Body of pancreas (tissue), 4 donors: ENCODE measurements around the gene CCT8L2. TPM values are rescaled to one million over a fixed set of nuclear protein-coding genes. Genes with fewer than 3 reads are reported as not detected.
"Not testable (repeated sequence)": the region's sequence is repeated elsewhere in the genome, so short reads cannot be mapped to it uniquely, and the experiment has no call there.

ENCODE experiments used
- ATAC-seq: fragments of 150-250 bp; one replicate; pipeline ENCODE4 v1.9.1; 2016
- DNase-seq, 4 donors: peaks; one replicate each; pipeline ENCODE4 v3.0.0-alpha.2; 2019
- H3K27ac ChIP-seq, 4 donors: fragments of 200-600 bp; sonication (generic); 1 replicate in 3 of 4; 2 replicates in 1 of 4; pipeline versions ENCODE4 v1.5.1 to v1.6.1; 2016 to 2019; ENCODE audit warnings: mild to moderate bottlenecking in 1 of 4, mixed read lengths in 1 of 4, moderate library complexity in 1 of 4
- H3K27me3 ChIP-seq, 2 donors: fragments of 200-600 bp; sonication (generic); one replicate each; pipeline ENCODE4 v1.6.0; 2016; ENCODE audit warnings: mild to moderate bottlenecking in 1 of 2
- H3K36me3 ChIP-seq, 2 donors: fragments of 200-600 bp; sonication (generic); replicated peaks in 1 of 2; 2 replicates each; pipeline ENCODE4 v1.5.1; 2016; ENCODE audit warnings: low read depth in 2 of 2; ENCODE audit not compliant: insufficient read depth in 1 of 2
- H3K4me1 ChIP-seq: fragments of 200-600 bp; sonication (generic); one replicate; pipeline ENCODE4 v1.6.0; 2016
- H3K4me3 ChIP-seq, 2 donors: fragments of 200-600 bp; sonication (generic); 1 replicate in 1 of 2; 2 replicates in 1 of 2; pipeline ENCODE4 v1.5.1; 2016 to 2019
- H3K9me3 ChIP-seq, 3 donors: fragments of 200-600 bp; sonication (generic); 1 replicate in 2 of 3; 2 replicates in 1 of 3; pipeline ENCODE4 v1.5.1; 2016
- POLR2A ChIP-seq, 3 donors: fragments of 450-650 bp; IDR thresholded peaks; one replicate each; pipeline ENCODE4 v1.6.1; 2016; ENCODE audit warnings: antibody characterized with exemption in 3 of 3, mild to moderate bottlenecking in 2 of 3
- WGBS, 2 donors: methylation state at CpG; one replicate each; pipeline ENCODE4 v1.1.5; 2017; 5-methylcytosine and 5-hydroxymethylcytosine counted together
- intact Hi-C: fragments of 100-400 bp; cut with DNase I; formaldehyde crosslinking; loops from one replicate; pipeline ENCODE4 v1.15.1; 2023
- total RNA-seq, 2 donors: library from RNA; depleted of rRNA; stranded (reverse); fragments of >200 nt; gene quantifications; one replicate each; pipeline ENCODE4 v1.1.0, GENCODE V29; 2016
- TF ChIP-seq, protein P1 (sequence below), 7 experiments: fragments of 450-650 bp in 4 of 7; fragments of 200-600 bp in 3 of 7; sonication (generic) in 3 of 7; IDR thresholded peaks; one replicate each; pipeline ENCODE4 v1.5.1; 2016 to 2019; ENCODE audit warnings: antibody characterized with exemption in 7 of 7

CCT8L2 gene
- total RNA-seq, 2 donors from 2014 or later: not detected

DNA sequence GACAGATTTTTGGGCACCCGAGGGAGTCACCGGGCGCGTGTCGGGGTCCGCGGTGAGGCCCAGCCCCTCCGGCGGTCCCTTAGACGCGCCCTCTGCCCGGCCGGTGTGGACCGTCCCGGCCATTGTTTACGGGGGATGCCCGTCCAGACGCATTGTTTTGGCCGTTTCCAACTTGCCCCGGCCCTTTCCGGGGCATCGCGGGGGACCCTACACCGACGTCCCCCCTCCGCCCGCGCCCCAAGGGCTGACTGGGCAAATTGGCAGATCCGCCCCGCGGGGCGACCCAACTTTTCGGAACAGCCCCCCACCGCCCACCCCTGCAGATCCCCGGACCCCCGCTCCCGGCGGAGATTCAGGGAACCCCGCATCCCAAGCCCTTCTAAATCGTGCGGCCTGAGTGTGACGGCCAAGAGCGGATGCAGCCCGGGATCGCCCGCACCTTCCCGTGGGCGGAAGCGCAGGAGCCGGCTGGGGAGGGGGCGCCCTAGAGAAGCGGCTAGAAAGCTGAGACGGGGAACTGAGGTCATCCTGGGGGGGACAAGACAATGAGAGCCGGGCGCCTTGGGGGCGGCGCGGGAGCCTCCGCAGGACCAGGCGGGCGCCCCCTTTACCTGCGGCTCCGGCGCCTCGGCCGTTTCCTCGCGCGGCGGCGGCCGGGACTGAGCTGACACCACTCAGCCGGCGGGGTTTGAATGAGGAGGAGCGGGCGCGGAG is 17.1 kb upstream of the CCT8L2 start:
- TF ChIP-seq POLR2A (IDR thresholded peaks at IDR 0.05): no peak
- TF ChIP-seq, protein P1, sequence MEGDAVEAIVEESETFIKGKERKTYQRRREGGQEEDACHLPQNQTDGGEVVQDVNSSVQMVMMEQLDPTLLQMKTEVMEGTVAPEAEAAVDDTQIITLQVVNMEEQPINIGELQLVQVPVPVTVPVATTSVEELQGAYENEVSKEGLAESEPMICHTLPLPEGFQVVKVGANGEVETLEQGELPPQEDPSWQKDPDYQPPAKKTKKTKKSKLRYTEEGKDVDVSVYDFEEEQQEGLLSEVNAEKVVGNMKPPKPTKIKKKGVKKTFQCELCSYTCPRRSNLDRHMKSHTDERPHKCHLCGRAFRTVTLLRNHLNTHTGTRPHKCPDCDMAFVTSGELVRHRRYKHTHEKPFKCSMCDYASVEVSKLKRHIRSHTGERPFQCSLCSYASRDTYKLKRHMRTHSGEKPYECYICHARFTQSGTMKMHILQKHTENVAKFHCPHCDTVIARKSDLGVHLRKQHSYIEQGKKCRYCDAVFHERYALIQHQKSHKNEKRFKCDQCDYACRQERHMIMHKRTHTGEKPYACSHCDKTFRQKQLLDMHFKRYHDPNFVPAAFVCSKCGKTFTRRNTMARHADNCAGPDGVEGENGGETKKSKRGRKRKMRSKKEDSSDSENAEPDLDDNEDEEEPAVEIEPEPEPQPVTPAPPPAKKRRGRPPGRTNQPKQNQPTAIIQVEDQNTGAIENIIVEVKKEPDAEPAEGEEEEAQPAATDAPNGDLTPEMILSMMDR (IDR thresholded peaks at IDR 0.05): no peak
- intact Hi-C loops: no loop called here
- no peak overlapping the region for H3K4me3 ChIP-seq

DNA sequence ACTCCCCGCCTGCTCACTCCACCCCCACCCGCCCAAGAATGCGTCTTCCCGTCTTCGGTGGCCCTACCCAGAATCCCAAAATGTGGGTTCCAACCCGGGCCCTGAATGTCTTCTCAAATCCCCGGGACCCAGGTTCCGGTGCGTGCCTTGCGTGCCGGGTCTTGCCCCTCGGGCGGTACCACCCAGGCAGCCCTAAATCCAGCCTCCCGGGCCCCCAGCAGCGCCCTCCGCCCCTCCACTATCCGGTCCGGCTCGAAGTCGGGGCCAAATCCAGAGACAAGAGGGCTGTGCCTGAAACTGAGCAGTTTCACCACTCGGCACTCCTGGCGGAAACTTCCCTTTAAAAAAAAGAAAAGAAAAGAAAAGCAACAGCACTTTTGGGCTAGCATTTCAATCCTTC is 16.3 kb upstream of the CCT8L2 start:
- Histone ChIP-seq H3K27me3 (no peaks in the 10 kb centered on the region), H3K36me3 (no peaks in the 10 kb centered on the region), H3K4me1 (no peaks in the 10 kb centered on the region), H3K4me3 (no peak overlapping the region), H3K9me3 (peaks cover 0 to 5% (median 0%) of the 10 kb centered on the region in 3 donors), H3K27ac (no peak overlapping the region)
- no peak for DNase-seq
- WGBS, 2 donors: 17 to 25% methylated on average over 9 to 22 of the region's 22 CpGs
- TF ChIP-seq POLR2A (IDR thresholded peaks at IDR 0.05): no peak
- TF ChIP-seq, protein P1 (IDR thresholded peaks at IDR 0.05): no peak
- intact Hi-C loops: no loop called here
- no peak for ATAC-seq

More for the DNA sequence above, 17.1 kb upstream of the CCT8L2 start:
- Histone ChIP-seq H3K9me3 (peaks cover 0 to under 1% (median 0%) of the 10 kb centered on the region in 3 donors), H3K27ac (no peak overlapping the region), H3K4me1 (no peaks in the 10 kb centered on the region), H3K36me3 (no peaks in the 10 kb centered on the region), H3K27me3 (no peaks in the 10 kb centered on the region)
- ATAC-seq: no peak
- WGBS, 2 donors: 1 to 5% methylated on average over 31 to 61 of the region's 77 CpGs
- DNase-seq: no peak

DNA sequence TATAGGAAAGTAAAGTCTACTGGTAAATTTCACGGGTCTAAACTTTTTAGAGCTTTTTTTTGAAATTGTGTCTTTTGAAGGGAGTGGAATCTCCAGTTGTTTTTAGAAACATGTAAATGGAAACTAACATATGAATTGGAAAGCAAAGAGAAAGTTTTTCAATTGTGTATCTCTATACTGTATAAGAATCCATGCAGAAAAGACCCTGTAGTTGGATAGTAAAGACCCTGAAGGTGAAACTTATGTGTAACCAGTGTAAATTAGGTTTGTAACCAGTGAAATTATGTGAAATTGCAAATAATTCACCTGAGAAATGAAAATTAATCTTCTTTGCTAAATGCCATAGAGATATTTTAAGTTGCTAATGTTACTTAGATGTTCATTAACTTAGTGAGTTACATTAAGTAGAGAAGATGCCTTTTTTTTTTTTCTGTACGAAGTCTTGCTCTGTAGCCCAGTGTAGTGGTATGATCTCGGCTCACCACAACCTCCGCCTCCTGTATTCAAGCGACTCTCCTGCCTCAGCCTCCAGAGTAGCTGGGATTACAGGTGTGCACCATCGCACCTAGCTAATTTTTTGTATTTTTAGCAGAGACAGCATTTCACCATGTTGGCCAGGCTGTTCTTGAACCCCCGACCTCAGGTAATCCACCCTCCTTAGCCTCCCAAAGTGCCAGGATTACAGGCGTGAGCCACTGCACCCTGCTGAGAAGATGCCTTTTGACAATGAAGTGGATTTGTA is 11.8 kb upstream of the CCT8L2 start:
- ATAC-seq, H3K4me1 ChIP-seq, DNase-seq, H3K27ac ChIP-seq, H3K36me3 ChIP-seq, H3K4me3 ChIP-seq, intact Hi-C loops, H3K27me3 ChIP-seq, H3K9me3 ChIP-seq: not testable (repeated sequence)
- 44 to 56% methylated on average over 8 of the region's 8 CpGs for WGBS, 2 donors

DNA sequence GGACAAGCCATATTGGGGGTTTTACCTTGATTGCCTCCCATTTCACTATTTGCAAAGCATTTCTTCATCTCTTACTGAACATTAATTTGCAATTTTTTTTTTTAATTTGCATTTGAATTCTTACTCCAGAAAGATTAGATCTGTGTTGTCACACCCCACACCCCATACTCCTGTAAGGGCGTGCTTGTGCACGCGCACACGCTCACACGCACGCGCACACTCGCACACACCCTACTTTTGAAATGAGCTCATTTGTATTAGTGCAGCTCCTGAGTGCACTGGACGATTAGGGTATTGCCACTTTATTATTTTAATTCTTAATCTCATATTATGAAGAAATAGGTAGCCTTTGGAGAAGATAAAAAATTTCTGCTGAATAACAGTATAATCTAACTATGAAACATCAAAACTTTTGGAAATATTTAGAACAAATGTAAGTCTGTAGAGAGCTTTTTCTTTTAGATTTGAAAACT is 11.2 kb upstream of the CCT8L2 start:
- DNase-seq, H3K9me3 ChIP-seq, H3K36me3 ChIP-seq, H3K4me1 ChIP-seq, H3K4me3 ChIP-seq, H3K27ac ChIP-seq, intact Hi-C loops, ATAC-seq, H3K27me3 ChIP-seq: not testable (repeated sequence)
- WGBS, 2 donors: 13 to 24% methylated on average over 5 to 9 of the region's 9 CpGs

DNA sequence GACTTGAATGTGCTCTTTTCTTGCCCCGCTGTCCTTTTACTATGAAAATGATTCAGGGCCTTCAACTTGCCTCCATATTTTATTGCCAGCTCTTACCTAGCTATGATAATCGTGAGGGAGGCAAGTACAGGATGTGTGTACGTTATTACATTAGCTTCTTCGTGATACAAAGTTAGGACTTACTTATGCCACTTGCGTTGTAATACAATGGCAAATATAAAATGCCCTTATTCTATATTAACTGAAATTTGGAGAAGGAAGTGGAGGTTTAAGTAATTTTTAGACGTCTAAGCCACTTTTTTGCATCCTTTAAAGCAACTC is 10.8 kb upstream of the CCT8L2 start:
- intact Hi-C loops: no loop called here
- Histone ChIP-seq H3K27me3 (peaks cover 0 to 4% of the 10 kb centered on the region in 2 donors), H3K4me3 (no peak overlapping the region)

DNA sequence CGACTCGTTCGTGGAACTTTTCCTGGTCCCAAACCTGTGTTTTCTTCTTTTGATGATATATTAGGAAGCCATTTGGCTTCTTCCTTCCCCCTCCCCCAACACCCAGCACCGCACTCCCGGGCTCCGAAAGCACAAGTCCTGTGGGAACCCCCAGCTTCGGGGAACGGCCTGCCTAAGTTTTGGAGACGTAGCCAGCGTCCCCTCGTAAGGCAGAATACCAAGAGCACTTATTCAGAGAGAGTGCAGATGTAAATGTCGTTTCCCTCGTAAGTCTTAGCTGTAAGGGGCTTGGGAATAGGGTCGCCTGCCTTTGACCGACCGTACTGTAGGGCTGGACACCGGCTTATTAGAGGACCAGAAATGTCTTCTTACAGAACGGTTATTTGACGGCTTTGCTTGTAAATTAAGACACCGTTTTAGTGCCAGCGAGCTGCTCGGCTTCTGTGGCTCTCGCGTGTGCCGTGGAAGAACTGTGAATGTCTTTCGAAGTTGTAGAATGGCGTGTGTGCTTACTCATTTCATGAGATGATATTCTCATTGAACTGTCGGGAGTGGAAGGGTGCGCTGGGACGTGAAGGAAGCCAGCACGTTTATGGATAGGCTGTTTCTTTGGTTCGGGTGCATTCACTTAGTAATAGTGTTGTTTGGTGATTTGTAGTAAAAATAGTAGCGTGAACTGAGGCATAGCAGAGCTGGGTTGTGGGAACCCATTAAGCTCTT is 10.3 kb upstream of the CCT8L2 start:
- intact Hi-C loops, DNase-seq, H3K27ac ChIP-seq, H3K36me3 ChIP-seq, ATAC-seq, H3K27me3 ChIP-seq, H3K9me3 ChIP-seq, H3K4me3 ChIP-seq, H3K4me1 ChIP-seq: not testable (repeated sequence)
- 3 to 6% methylated on average over 32 to 33 of the region's 33 CpGs for WGBS, 2 donors

More for the DNA sequence above, 10.8 kb upstream of the CCT8L2 start:
- H3K9me3 ChIP-seq: peaks cover 0 to 5% (median 0%) of the 10 kb centered on the region in 3 donors
- no peak overlapping the region for H3K27ac ChIP-seq
- DNase-seq (no peak), ATAC-seq (no peak)
- WGBS, 2 donors: 10 to 11% methylated on average over 6 of the region's 6 CpGs
- TF ChIP-seq POLR2A (IDR thresholded peaks at IDR 0.05): no peak
- TF ChIP-seq, protein P1 (IDR thresholded peaks at IDR 0.05): no peak
- no peaks in the 10 kb centered on the region for H3K4me1 ChIP-seq
- H3K36me3 ChIP-seq: no peaks in the 10 kb centered on the region

DNA sequence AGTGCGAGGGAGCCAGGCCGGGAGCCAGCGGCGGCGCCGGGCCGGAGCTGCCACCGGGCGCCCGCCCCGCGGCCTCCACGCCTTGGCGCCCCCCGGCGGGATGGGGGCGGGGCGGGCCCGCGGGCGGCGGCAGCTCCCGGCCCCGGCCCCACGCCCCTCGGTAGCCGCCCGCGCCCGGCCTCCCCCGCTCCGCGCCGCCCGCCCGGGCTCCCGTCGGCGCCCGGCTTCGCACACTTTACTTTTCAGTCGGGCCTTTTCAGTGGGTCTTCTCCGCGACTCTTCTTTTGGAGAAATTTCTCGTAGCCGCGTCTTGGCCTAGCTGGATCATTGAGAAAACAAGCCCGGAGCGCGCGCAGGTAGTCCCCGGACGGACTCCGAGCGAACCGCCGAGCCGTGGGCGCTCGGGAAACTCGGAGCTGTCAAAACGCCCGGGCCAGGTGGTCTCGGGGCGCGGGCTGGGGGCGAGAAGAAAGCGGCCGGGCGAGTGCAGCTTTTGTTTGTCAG is 9.7 kb upstream of the CCT8L2 start:
- peak; percentile 17 for ATAC-seq
- DNase-seq, H3K4me3 ChIP-seq, H3K9me3 ChIP-seq, H3K4me1 ChIP-seq, H3K36me3 ChIP-seq, intact Hi-C loops, H3K27me3 ChIP-seq: not testable (repeated sequence)
- 2 to 7% methylated on average over 3 to 63 of the region's 70 CpGs for WGBS, 2 donors
- peak overlapping the region in 1 of 4 donors; percentile 61 for H3K27ac ChIP-seq
